Astrocyte of the cerebellum (primary cell): ENCODE data around the gene AUH.

Experiments
- DNase-seq: peaks from one replicate; pipeline ENCODE4 v3.0.0-alpha.2; 2011; ENCODE audit warnings: low read depth
- H3K4me3 ChIP-seq: 2 replicates; pipeline ENCODE4 v1.5.1; 2011; ENCODE audit warnings: mild to moderate bottlenecking, low read depth, low read length, moderate library complexity
- in situ Hi-C: cut with HindIII; loops from 2 replicates; pipeline ENCODE4 v1.10.0; 2017; ENCODE audit warnings: low sequenced_read_pairs
- TF ChIP-seq, protein P1 (sequence below): IDR thresholded peaks from 2 replicates; pipeline ENCODE4 v1.5.1; 2012; ENCODE audit warnings: low read length, low read depth, moderate library complexity, mild to moderate bottlenecking; ENCODE audit errors: missing control alignments

Gene AUH

DNA sequence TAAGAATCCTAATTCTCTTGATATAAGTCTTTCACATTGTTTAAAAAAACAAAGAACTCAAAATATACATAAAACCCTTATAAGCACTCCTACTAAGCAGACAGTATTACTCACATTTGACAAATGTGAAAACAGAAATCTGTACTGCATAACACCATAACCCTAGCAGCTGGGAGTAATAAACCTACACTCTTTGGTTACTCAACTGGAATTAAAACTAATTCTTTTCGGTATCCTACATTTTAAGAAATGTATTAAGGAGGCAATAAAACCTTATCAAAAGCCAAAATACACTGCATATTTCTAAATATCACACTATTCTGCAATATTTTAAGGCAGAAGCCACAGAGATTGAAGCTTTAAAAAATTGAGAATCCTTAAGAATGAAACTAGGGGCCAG, 6.8 kb downstream of the AUH start:
- DNase-seq = no peak
- in situ Hi-C loops = no loop called here
- H3K4me3 ChIP-seq = no peak overlapping the region
- TF ChIP-seq, protein P1, sequence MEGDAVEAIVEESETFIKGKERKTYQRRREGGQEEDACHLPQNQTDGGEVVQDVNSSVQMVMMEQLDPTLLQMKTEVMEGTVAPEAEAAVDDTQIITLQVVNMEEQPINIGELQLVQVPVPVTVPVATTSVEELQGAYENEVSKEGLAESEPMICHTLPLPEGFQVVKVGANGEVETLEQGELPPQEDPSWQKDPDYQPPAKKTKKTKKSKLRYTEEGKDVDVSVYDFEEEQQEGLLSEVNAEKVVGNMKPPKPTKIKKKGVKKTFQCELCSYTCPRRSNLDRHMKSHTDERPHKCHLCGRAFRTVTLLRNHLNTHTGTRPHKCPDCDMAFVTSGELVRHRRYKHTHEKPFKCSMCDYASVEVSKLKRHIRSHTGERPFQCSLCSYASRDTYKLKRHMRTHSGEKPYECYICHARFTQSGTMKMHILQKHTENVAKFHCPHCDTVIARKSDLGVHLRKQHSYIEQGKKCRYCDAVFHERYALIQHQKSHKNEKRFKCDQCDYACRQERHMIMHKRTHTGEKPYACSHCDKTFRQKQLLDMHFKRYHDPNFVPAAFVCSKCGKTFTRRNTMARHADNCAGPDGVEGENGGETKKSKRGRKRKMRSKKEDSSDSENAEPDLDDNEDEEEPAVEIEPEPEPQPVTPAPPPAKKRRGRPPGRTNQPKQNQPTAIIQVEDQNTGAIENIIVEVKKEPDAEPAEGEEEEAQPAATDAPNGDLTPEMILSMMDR = no peak

DNA sequence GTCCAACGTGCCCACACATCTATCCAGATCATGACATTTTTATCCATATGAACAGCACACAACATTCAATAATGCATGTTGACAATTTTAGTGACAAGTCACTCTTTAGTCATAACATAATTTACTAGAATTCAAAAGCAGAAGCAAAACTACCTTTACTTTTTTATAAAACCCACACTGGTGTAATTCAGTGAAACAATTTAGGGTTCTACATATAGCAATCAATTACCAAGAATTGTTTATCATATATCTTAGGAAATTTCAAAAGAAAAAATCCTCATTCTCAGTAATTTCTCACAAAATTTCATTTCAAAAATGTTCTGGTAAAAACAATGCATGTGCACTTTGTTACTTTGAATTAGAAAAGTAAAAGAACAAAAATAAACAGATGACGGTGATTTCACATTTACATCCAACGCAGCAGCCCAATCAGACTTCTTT, 12.6 kb downstream of the AUH start:
- in situ Hi-C loops = no loop called here
- H3K4me3 ChIP-seq = no peak overlapping the region
- TF ChIP-seq, protein P1 = no peak
- DNase-seq = no peak

DNA sequence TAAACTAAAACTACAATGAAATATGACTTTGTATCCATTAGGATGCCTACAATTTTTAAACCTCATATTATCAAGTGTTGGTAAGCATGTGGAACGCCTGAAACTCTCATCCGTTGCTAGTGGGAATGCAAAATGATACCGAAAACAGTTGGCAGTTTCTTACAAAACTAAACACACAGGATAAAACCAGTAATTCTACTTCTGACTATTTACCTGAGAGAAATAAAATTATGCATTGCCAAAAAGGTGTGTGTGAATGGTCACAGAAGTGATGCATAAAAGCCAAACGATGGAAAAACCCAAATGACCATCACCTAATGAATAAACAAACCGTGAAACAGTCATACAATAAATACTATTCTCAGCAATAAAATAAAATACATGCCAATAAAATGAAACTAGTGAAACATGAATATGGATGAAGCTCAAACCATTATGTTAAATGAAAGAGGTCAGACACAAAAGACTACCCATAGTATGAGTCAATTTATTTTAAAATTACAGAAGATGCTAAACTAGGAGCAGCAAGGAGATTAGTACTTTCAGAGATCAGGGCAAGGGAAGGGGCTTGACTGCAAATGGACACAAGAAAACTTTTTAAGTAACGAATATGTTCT, 13.4 kb downstream of the AUH start:
- TF ChIP-seq, protein P1 = no peak
- no peak for DNase-seq
- no peak overlapping the region for H3K4me3 ChIP-seq
- in situ Hi-C loops = no loop called here

DNA sequence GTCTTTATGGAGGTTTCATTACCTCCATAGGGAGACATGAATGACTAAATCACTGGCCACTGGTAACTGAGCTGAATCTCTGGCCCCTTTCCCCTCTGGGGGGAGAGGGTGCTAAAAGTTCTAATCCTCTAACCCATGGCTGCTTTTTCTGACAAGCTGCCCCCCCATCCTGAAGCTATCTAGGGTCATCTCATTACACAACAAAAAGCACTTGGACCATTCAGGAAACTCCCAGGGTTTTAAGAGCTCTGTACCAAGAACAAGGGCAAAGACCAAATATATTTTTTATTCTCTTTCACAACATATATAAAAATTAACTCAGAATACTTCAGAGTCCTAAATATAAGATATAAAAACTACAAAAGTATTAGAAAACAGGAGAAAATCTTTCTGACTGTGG, 14.3 kb downstream of the AUH start:
- no peak for DNase-seq
- TF ChIP-seq, protein P1 = no peak
- in situ Hi-C loops = no loop called here

DNA sequence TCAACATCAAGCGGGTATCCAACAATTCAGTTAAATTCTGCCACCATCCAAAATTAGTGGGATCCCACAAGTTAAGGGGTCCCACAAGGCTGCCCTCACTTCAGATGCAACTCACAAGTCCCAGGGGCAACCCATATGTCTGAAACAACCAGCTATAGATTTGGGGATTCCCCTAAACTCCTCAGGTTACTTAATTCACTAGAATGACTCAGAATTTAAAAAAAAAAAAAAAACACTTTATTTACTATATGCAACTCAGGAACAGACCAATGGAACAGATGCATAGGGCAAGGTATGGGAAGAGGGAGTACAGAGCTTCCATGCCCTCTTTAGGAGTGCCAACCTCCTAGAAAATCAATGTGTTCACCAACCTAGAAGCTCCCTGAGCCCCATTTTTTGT, 15.1 kb downstream of the AUH start:
- TF ChIP-seq, protein P1 = no peak
- no peak for DNase-seq
- in situ Hi-C loops = no loop called here
- H3K4me3 ChIP-seq = no peak overlapping the region

More for the DNA sequence above, 14.3 kb downstream of the AUH start:
- no peak overlapping the region for H3K4me3 ChIP-seq

DNA sequence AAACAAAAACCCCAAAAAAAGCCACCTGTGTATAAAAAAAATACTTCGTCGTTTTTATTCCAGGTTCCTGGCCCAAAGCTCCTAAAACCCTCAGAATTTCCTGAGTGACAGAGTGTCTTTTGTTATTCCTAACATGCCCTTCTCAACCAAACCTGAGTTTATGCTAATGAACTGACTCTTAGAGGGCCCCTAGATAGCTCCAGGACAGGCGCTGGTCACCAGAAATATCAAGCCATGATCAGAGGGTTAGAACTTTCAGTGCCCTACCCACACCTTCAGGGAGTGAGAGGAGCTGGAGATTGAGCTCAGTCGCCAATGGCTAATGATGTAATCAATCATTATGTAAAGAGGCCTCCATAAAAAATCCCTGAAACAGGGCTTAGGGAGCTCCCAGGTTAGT, 15.7 kb downstream of the AUH start:
- DNase-seq = no peak
- H3K4me3 ChIP-seq = no peak overlapping the region
- in situ Hi-C loops = no loop called here
- TF ChIP-seq, protein P1 = no peak
